GM12878 (cell line): ENCODE data around the gene ADAP1. TPM values are rescaled to one million over a fixed set of nuclear protein-coding genes. Genes with fewer than 3 reads are reported as not detected.
"Not testable (repeated sequence)": the region's sequence is repeated elsewhere in the genome, so short reads cannot be mapped to it uniquely, and the experiment has no call there.

ENCODE experiments used
- ATAC-seq: fragments of 200-7000 bp; cut with Tn5 transposase; 3 replicates; pipeline ENCODE4 v1.9.1; 2020; ENCODE audit warnings: mild to moderate bottlenecking, moderate library complexity
- BruUV-seq: library from RNA; stranded (reverse); fragments of 400-500 nt; replicated peaks from 2 replicates; lab custom pipeline; 2021; lab: Mats Ljungman, UMichigan
- CTCF ChIA-PET: fragments of 300-600 bp; sonication (Branson Sonifier 250); formaldehyde crosslinking; extraction: SDS; loops from one replicate; lab custom pipeline; 2021; ENCODE audit warnings: inconsistent platforms; lab: Yijun Ruan, JAX
- POLR2A ChIA-PET: fragments of 350-600 bp; formaldehyde crosslinking; extraction: SDS; loops from one replicate; lab custom pipeline; 2021; ENCODE audit warnings: inconsistent platforms; lab: Charles Lee
- RAD21 ChIA-PET: fragments of 300-600 bp; sonication (Branson Sonifier 250); formaldehyde crosslinking; loops from one replicate; lab custom pipeline; 2023; ENCODE audit warnings: antibody characterized with exemption; ENCODE audit not compliant: unreplicated experiment; lab: Charles Lee
- SMC1A ChIA-PET: fragments of 300-600 bp; sonication (Branson Sonifier 250); formaldehyde crosslinking; loops from one replicate; lab custom pipeline; 2023; ENCODE audit not compliant: unreplicated experiment, uncharacterized antibody; lab: Charles Lee
- DNase-seq: peaks from one replicate; pipeline ENCODE4 v3.0.0-alpha.2; 2011; ENCODE audit warnings: low read depth, low spot score
- FAIRE-seq: peaks from 3 replicates; lab custom pipeline; 2011; peaks lifted over from hg19 to GRCh38; lab: Jason Lieb, UNC
- H2AFZ ChIP-seq: 2 replicates; pipeline ENCODE4 v1.6.0; 2011; ENCODE audit warnings: low read depth, low read length, control low read depth; ENCODE audit not compliant: control insufficient read depth
- H3K27ac ChIP-seq: 2 replicates; pipeline ENCODE4 v1.5.1; 2011; ENCODE audit warnings: control low read depth; ENCODE audit not compliant: control insufficient read depth, insufficient read depth
- H3K27me3 ChIP-seq, 2 experiments: replicated peaks in 1 of 2; 2 replicates each; pipeline versions ENCODE4 v1.6.0 to v1.6.1; 2011; ENCODE audit warnings: low read length in 1 of 2; ENCODE audit not compliant: control insufficient read depth in 2 of 2, insufficient read depth in 2 of 2
- H3K36me3 ChIP-seq, 2 experiments: 2 replicates each; pipeline ENCODE4 v1.5.1; 2011; ENCODE audit warnings: low read length in 1 of 2; ENCODE audit not compliant: control insufficient read depth in 2 of 2, insufficient read depth in 2 of 2
- H3K4me1 ChIP-seq: 2 replicates; pipeline ENCODE4 v1.6.1; 2011; ENCODE audit warnings: mild to moderate bottlenecking, low read length, moderate library complexity, mixed read lengths; ENCODE audit not compliant: control insufficient read depth, insufficient read depth
- H3K4me2 ChIP-seq: 2 replicates; pipeline ENCODE4 v1.6.0; 2011; ENCODE audit warnings: control low read depth; ENCODE audit not compliant: control insufficient read depth, insufficient read depth
- H3K4me3 ChIP-seq: fragments of 200-600 bp; sonication (generic); 2 replicates; pipeline ENCODE4 v1.5.1; 2016
- H3K79me2 ChIP-seq: 2 replicates; pipeline ENCODE4 v1.6.0; 2011; ENCODE audit warnings: low read length; ENCODE audit not compliant: control insufficient read depth, insufficient read depth
- H3K9ac ChIP-seq: 2 replicates; pipeline ENCODE4 v1.8.0; 2011; ENCODE audit warnings: low read length, control low read depth, mixed read lengths; ENCODE audit not compliant: control insufficient read depth, insufficient read depth
- H3K9me3 ChIP-seq: replicated peaks from 3 replicates; pipeline ENCODE4 v1.5.1; 2011; ENCODE audit warnings: mild to moderate bottlenecking, low read length; ENCODE audit not compliant: control insufficient read depth, insufficient read depth
- H4K20me1 ChIP-seq: 2 replicates; pipeline ENCODE4 v1.6.0; 2011; ENCODE audit not compliant: control insufficient read depth, insufficient read depth
- BACH1 ChIP-seq: fragments of 450-650 bp; IDR thresholded peaks from 2 replicates; pipeline ENCODE4 v1.6.1; 2017; ENCODE audit warnings: mild to moderate bottlenecking, borderline replicate concordance
- CTCF ChIP-seq, 3 experiments: IDR thresholded peaks in 2 of 3; conservative IDR thresholded peaks in 1 of 3; 2 replicates each; pipeline ENCODE4 v1.5.1; 2011; ENCODE audit warnings: low read depth in 3 of 3, low read length in 3 of 3, mild to moderate bottlenecking in 3 of 3, control low read depth in 2 of 3, moderate library complexity in 2 of 3, inconsistent platforms in 1 of 3, mixed read lengths in 1 of 3; ENCODE audit not compliant: control insufficient read depth in 2 of 3, insufficient read depth in 1 of 3; ENCODE audit errors: extremely low read depth in 1 of 3
- ELK1 ChIP-seq: IDR thresholded peaks from 2 replicates; pipeline ENCODE4 v1.6.1; 2012; ENCODE audit warnings: low read depth, low read length, improper control_type of control experiment
- GATAD2B ChIP-seq: fragments of 450-650 bp; conservative IDR thresholded peaks from 2 replicates; pipeline ENCODE4 v1.6.1; 2017; ENCODE audit warnings: low read depth, mild to moderate bottlenecking, moderate library complexity
- MXI1 ChIP-seq: fragments of 150-350 bp; IDR thresholded peaks from 2 replicates; pipeline ENCODE4 v1.6.1; 2011; ENCODE audit warnings: low read depth, mild to moderate bottlenecking, inconsistent platforms, low read length, improper control_type of control experiment
- NR2F1 ChIP-seq: fragments of 450-650 bp; conservative IDR thresholded peaks from 2 replicates; pipeline ENCODE4 v1.6.1; 2017; ENCODE audit warnings: mild to moderate bottlenecking
- NRF1 ChIP-seq: conservative IDR thresholded peaks from 2 replicates; pipeline ENCODE4 v1.6.1; 2011; ENCODE audit warnings: mild to moderate bottlenecking, low read depth, low read length, improper control_type of control experiment
- RAD21 ChIP-seq: IDR thresholded peaks from 2 replicates; pipeline ENCODE4 v1.6.1; 2011; ENCODE audit warnings: mild to moderate bottlenecking, low read depth, low read length, moderate library complexity; ENCODE audit not compliant: insufficient read depth
- RELA ChIP-seq: fragments of 450-650 bp; IDR thresholded peaks from 2 replicates; pipeline ENCODE4 v1.8.0; 2014; ENCODE audit warnings: borderline replicate concordance; ENCODE audit not compliant: partially characterized antibody
- SMARCA5 ChIP-seq: fragments of 450-650 bp; IDR thresholded peaks from 2 replicates; pipeline ENCODE4 v1.6.1; 2017; ENCODE audit warnings: mild to moderate bottlenecking
- TCF12 ChIP-seq: IDR thresholded peaks from 2 replicates; pipeline ENCODE4 v1.6.1; 2011; ENCODE audit warnings: low read depth, mild to moderate bottlenecking, low read length
- YY1 ChIP-seq: IDR thresholded peaks from 2 replicates; pipeline ENCODE4 v1.6.1; 2011; ENCODE audit warnings: low read depth, mild to moderate bottlenecking, low read length
- ZNF24 ChIP-seq: fragments of 450-650 bp; IDR thresholded peaks from 2 replicates; pipeline ENCODE4 v1.6.1; 2017; ENCODE audit warnings: antibody characterized with exemption, mild to moderate bottlenecking
- ZNF687 ChIP-seq: fragments of 450-650 bp; IDR thresholded peaks from 2 replicates; pipeline ENCODE4 v1.6.1; 2017; ENCODE audit warnings: mild to moderate bottlenecking, moderate library complexity
- ZSCAN29 ChIP-seq: fragments of 450-650 bp; IDR thresholded peaks from 2 replicates; pipeline ENCODE4 v1.6.1; 2017; ENCODE audit warnings: mild to moderate bottlenecking, moderate library complexity
- WGBS: methylation state at CpG from one replicate; pipeline ENCODE4 v1.1.6; 2016; ENCODE audit warnings: low lambda C conversion rate; ENCODE audit not compliant: insufficient replicate concordance, insufficient coverage; ENCODE audit errors: missing lambda C conversion rate; 5-methylcytosine and 5-hydroxymethylcytosine counted together
- in situ Hi-C: fragments of 300-500 bp; cut with MboI; formaldehyde crosslinking; loops from 9 replicates; pipeline ENCODE4 v1.14.3; 2018; ENCODE audit warnings: mixed read lengths
- intact Hi-C: fragments of 100-400 bp; cut with micrococcal nuclease; formaldehyde crosslinking; loops from one replicate; pipeline ENCODE4 v1.14.2; 2022; ENCODE audit not compliant: unreplicated experiment
- polyA plus RNA-seq, 11 experiments: library from polyadenylated mRNA; depleted of rRNA in 4 of 11; unstranded in 6 of 11; stranded (reverse) in 5 of 11; fragments of >200 nt; fragmentation: Nextera tagmentation in 4 of 11; fragmentation: Illumina TruSeq in 1 of 11; extraction: Ambion mirVana in 4 of 11; extraction: Trizol in 1 of 11; gene quantifications; 1 replicate in 1 of 11; 2 replicates in 10 of 11; pipeline versions ENCODE4 v1.2.1 to v1.2.3, GENCODE V29; 2011 to 2016; ENCODE audit warnings: inconsistent platforms in 2 of 11, missing spikeins in 2 of 11, low read depth in 1 of 11
- total RNA-seq, 4 experiments: library from RNA; depleted of rRNA in 3 of 4; stranded (reverse); fragments of >200 nt in 3 of 4; fragmentation: Illumina TruSeq in 1 of 4; extraction: Trizol in 1 of 4; gene quantifications; 2 replicates each; pipeline versions ENCODE4 v1.2.1 to v1.2.3, GENCODE V29; 2013 to 2021

The ADAP1 gene
- total and polyA plus RNA-seq, 10 of the 15 experiments (the other 5 are each of a cell fraction or from before 2014, with no cell fraction given) = 0.22 to 44.2 (median 22.0) TPM; not detected in 1

GRCh38 chr7:908591-909357, 45.7 kb downstream of the ADAP1 start:
- DNase-seq, H3K27ac ChIP-seq, BruUV-seq, H3K36me3 ChIP-seq, H3K9ac ChIP-seq, H3K9me3 ChIP-seq, H2AFZ ChIP-seq, H4K20me1 ChIP-seq, H3K4me3 ChIP-seq, in situ Hi-C loops, H3K79me2 ChIP-seq, H3K27me3 ChIP-seq, FAIRE-seq: not testable (repeated sequence)
- ChIA-PET CTCF (interaction anchor here (0.6 to 3.9 kb wide), 11 partner anchors 14 to 157 kb away, joined by 3 to 20 read pairs (median 6); no protein-coding TSS in a partner anchor), SMC1A (interaction anchor here (1.0 to 4.2 kb wide), 8 partner anchors 12 to 267 kb away, joined by 3 to 31 read pairs (median 8); partner anchors contain the start of gene ADAP1), RAD21 (interaction anchor here (0.6 to 3.1 kb wide), 10 partner anchors 14 to 271 kb away, joined by 3 to 20 read pairs (median 12); no protein-coding TSS in a partner anchor), POLR2A (interaction anchor here (0.6 to 1.9 kb wide), 2 partner anchors 14 to 66 kb away, joined by 5 to 13 read pairs; no protein-coding TSS in a partner anchor)
- Histone ChIP-seq H3K4me1 (peaks cover 16% of the 10 kb centered on the region), H3K4me2 (peak overlapping the region; percentile 87; the same call in 1 of the 2 replicates)
- peak; percentile 94 for ATAC-seq
- 21% methylated on average over 48 of the region's 73 CpGs for WGBS
- intact Hi-C loops = loop anchor here (2.0 to 10.0 kb wide), 3 partner anchors 14 to 156 kb away; partner anchors contain the start of gene ADAP1
- TF ChIP-seq GATAD2B = peak; percentile 70; the same call in 1 of the 2 replicates
- TF ChIP-seq TCF12 = peak; percentile 81
- peak; percentile 22; the same call in 1 of the 2 replicates for TF ChIP-seq ELK1
- TF ChIP-seq YY1 = peak; percentile 85
- 0 out of 2 replicates have a peak, but pooled peaks have one; percentile 14 for TF ChIP-seq ZNF687
- TF ChIP-seq NR2F1 = peak; percentile 63
- peak; percentile 64 for TF ChIP-seq BACH1
- TF ChIP-seq CTCF (IDR thresholded peaks at IDR 0.05 in 2 of 3, conservative IDR thresholded peaks at IDR 0.05 in 1 of 3; ENCODE audit: control insufficient read depth in 2 of 3, extremely low read depth in 1 of 3, insufficient read depth in 1 of 3, low read depth in 3 of 3, low read length in 3 of 3) = peak; percentile 83 to 98 (median 93)
- 0 out of 2 replicates have a peak, but pooled peaks have one; percentile 51 for TF ChIP-seq ZSCAN29
- peak; percentile 48; the same call in 1 of the 2 replicates for TF ChIP-seq MXI1
- 0 out of 2 replicates have a peak, but pooled peaks have one; percentile 3 for TF ChIP-seq NRF1
- TF ChIP-seq RAD21 = peak; percentile 94
- peak; percentile 62; the same call in 1 of the 2 replicates for TF ChIP-seq SMARCA5
- peak; percentile 24 for TF ChIP-seq RELA
- peak; percentile 32; the same call in 1 of the 2 replicates for TF ChIP-seq ZNF24
